NT2/D1 (cell line): ENCODE data around the gene PSMG4.

Experiments
- SUZ12 ChIP-seq: IDR thresholded peaks from 2 replicates; pipeline ENCODE4 v1.6.1; 2011; ENCODE audit not compliant: insufficient read length, insufficient read depth; ENCODE audit errors: extremely low read depth
- YY1 ChIP-seq: IDR thresholded peaks from 2 replicates; pipeline ENCODE4 v1.6.1; 2011; ENCODE audit not compliant: insufficient read length, insufficient read depth

- TF ChIP-seq SUZ12, result no peak
- TF ChIP-seq YY1, result no peak
These were observed 27.0 kb downstream of the PSMG4 start for GRCh38 chr6:3285732-3286131.
